Endothelial cell (in vitro differentiated cells): ENCODE results near the gene GJA4. TPM values are rescaled to one million over a fixed set of nuclear protein-coding genes. Genes with fewer than 3 reads are reported as not detected.

Experiments used
- DNase-seq: peaks from one replicate; pipeline ENCODE4 v3.0.0; 2021; ENCODE audit warnings: low spot score
- H3K27ac Mint-ChIP-seq: one replicate; pipeline ENCODE4 v1.8.0; 2021; ENCODE audit warnings: mixed read lengths, inconsistent platforms; ENCODE audit not compliant: unreplicated experiment
- H3K27me3 Mint-ChIP-seq: one replicate; pipeline ENCODE4 v1.8.0; 2021; ENCODE audit warnings: mild to moderate bottlenecking, moderate library complexity, mixed read lengths, inconsistent platforms; ENCODE audit not compliant: unreplicated experiment
- H3K36me3 Mint-ChIP-seq: one replicate; pipeline ENCODE4 v1.8.0; 2021; ENCODE audit warnings: mild to moderate bottlenecking, low read depth, mixed read lengths, inconsistent platforms; ENCODE audit not compliant: unreplicated experiment
- H3K4me1 Mint-ChIP-seq: one replicate; pipeline ENCODE4 v1.8.0; 2021; ENCODE audit warnings: mild to moderate bottlenecking, mixed read lengths, inconsistent platforms; ENCODE audit not compliant: unreplicated experiment
- H3K4me3 Mint-ChIP-seq: one replicate; pipeline ENCODE4 v1.8.0; 2021; ENCODE audit warnings: mild to moderate bottlenecking, mixed read lengths, inconsistent platforms; ENCODE audit not compliant: unreplicated experiment
- H3K9me3 Mint-ChIP-seq: one replicate; pipeline ENCODE4 v1.8.0; 2021; ENCODE audit warnings: mixed read lengths, inconsistent platforms; ENCODE audit not compliant: unreplicated experiment
- total RNA-seq: library from RNA; stranded (reverse); fragmentation: NEBNext Ultra II Directional; extraction: Animal tissue kit (Norgen Biotek cat#: 25700); gene quantifications from one replicate; pipeline ENCODE4 v1.2.1, GENCODE V29; 2021; ENCODE audit not compliant: unreplicated experiment
- TF ChIP-seq, protein P1 (sequence below): fragments of 200-600 bp; sonication (generic); IDR thresholded peaks from one replicate; pipeline ENCODE4 v1.5.0; 2021; ENCODE audit warnings: antibody characterized with exemption; ENCODE audit not compliant: unreplicated experiment

Gene GJA4
- total RNA-seq, 1 donor from 2014 or later = 347 TPM

- Mint-ChIP-seq H3K4me3 (no peak overlapping the region), H3K4me1 (peaks cover 23% of the 10 kb centered on the region), H3K36me3 (no peaks in the 10 kb centered on the region), H3K9me3 (no peaks in the 10 kb centered on the region), H3K27ac (no peak overlapping the region), H3K27me3 (peaks cover 2% of the 10 kb centered on the region)
- TF ChIP-seq, protein P1, sequence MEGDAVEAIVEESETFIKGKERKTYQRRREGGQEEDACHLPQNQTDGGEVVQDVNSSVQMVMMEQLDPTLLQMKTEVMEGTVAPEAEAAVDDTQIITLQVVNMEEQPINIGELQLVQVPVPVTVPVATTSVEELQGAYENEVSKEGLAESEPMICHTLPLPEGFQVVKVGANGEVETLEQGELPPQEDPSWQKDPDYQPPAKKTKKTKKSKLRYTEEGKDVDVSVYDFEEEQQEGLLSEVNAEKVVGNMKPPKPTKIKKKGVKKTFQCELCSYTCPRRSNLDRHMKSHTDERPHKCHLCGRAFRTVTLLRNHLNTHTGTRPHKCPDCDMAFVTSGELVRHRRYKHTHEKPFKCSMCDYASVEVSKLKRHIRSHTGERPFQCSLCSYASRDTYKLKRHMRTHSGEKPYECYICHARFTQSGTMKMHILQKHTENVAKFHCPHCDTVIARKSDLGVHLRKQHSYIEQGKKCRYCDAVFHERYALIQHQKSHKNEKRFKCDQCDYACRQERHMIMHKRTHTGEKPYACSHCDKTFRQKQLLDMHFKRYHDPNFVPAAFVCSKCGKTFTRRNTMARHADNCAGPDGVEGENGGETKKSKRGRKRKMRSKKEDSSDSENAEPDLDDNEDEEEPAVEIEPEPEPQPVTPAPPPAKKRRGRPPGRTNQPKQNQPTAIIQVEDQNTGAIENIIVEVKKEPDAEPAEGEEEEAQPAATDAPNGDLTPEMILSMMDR = no peak
- no peak for DNase-seq
These were observed 29.4 kb downstream of the GJA4 start for GRCh38 chr1:34822202-34822601.

DNA sequence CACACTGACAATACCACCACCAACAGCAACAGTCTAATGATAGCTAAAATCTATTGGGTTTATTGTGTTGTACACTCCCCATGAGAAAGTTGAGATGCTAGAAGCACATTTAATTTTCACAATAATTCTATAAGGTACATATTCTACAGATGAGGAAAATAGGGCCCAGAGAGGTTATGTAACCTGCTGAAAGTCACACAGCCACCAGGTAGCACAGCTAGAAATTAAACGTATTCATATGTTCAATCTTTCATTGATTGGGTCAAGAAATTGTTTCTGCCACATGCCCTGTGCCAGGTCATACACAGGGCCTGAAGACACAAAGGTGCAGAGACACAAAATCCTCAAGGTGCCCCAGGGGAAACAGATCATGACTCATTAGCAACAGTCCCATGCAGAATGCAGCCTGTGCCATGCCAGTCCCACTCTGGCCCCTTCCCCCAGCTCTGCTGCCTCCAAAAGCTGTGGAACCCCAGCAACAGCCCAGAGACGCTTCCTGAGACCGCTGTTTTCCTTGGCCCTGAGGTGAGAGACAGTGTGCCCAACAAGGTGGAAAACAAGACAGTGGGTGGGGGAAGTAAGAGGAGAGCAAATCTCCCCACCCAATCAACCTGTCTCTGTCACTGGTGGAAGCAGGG lies 32.1 kb downstream of the GJA4 start:
- Mint-ChIP-seq H3K4me3 (peak overlapping the region; percentile 14), H3K36me3 (no peaks in the 10 kb centered on the region), H3K27ac (peak overlapping the region; percentile 92), H3K9me3 (no peaks in the 10 kb centered on the region), H3K4me1 (peaks cover 48% of the 10 kb centered on the region), H3K27me3 (peaks cover 2% of the 10 kb centered on the region)
- DNase-seq = no peak
- TF ChIP-seq, protein P1 = no peak

GRCh38 chr1:34825455-34826091 lies 32.8 kb downstream of the GJA4 start:
- Mint-ChIP-seq H3K27ac (peak overlapping the region; percentile 92), H3K9me3 (no peaks in the 10 kb centered on the region), H3K4me3 (no peak overlapping the region), H3K4me1 (peaks cover 49% of the 10 kb centered on the region), H3K27me3 (peaks cover 2% of the 10 kb centered on the region), H3K36me3 (no peaks in the 10 kb centered on the region)
- peak; percentile 51 for DNase-seq
- TF ChIP-seq, protein P1 = no peak

DNA sequence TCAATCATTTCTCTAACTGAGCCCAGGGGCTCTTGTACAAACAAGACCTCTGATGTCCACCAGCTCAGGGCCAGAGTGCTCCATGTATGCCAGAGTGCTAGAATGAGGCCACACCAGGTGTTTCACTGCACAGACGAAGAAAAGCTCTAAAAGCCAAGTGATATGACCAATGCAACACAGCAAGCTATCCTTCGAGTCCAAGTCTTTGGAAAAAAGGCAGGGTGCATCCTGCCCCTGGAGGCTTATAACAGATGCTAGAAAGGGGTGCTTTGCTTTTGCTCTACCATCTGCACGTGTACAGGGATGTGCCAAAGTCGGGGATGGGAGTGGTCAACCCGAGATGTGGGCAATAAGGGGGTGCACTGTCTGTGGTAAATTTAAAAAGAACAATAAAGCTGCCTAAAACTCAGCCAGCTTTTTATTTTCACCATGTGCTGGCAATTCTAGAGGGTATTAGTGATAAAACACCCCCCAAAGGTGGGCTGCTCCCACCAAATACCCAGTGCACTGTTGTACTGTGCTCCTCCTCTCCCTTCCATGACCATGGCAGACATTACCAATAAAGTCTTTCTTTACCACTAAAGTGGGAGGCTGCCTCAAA lies 34.6 kb downstream of the GJA4 start:
- DNase-seq = no peak
- no peaks in the 10 kb centered on the region for H3K36me3 Mint-ChIP-seq
- H3K9me3 Mint-ChIP-seq = no peaks in the 10 kb centered on the region
- TF ChIP-seq, protein P1 = no peak
- H3K4me3 Mint-ChIP-seq = peak overlapping the region; percentile 5
- peaks cover 5% of the 10 kb centered on the region for H3K27me3 Mint-ChIP-seq
- H3K4me1 Mint-ChIP-seq = peaks cover 64% of the 10 kb centered on the region
- no peak overlapping the region for H3K27ac Mint-ChIP-seq

GRCh38 chr1:34828611-34829010 lies 35.8 kb downstream of the GJA4 start:
- TF ChIP-seq, protein P1 = no peak
- peaks cover 71% of the 10 kb centered on the region for H3K4me1 Mint-ChIP-seq
- H3K27me3 Mint-ChIP-seq = peaks cover 5% of the 10 kb centered on the region
- H3K9me3 Mint-ChIP-seq = no peaks in the 10 kb centered on the region
- no peak for DNase-seq
- H3K36me3 Mint-ChIP-seq = no peaks in the 10 kb centered on the region
- H3K27ac Mint-ChIP-seq = peak overlapping the region; percentile 57
- no peak overlapping the region for H3K4me3 Mint-ChIP-seq
